Glutamatergic neuron (in vitro differentiated cells): ENCODE measurements around the gene MYOCOS. TPM values are rescaled to one million over a fixed set of nuclear protein-coding genes. Genes with fewer than 3 reads are reported as not detected.

Experiments
- DNase-seq: peaks from one replicate; pipeline ENCODE4 v3.0.0; 2022
- H3K27ac Mint-ChIP-seq: one replicate; pipeline ENCODE4 v1.8.0; 2020; ENCODE audit warnings: mild to moderate bottlenecking, mixed read lengths, inconsistent platforms; ENCODE audit not compliant: unreplicated experiment
- H3K27me3 Mint-ChIP-seq: one replicate; pipeline ENCODE4 v1.8.0; 2020; ENCODE audit warnings: mild to moderate bottlenecking, moderate library complexity, mixed read lengths, inconsistent platforms; ENCODE audit not compliant: unreplicated experiment
- H3K36me3 Mint-ChIP-seq: one replicate; pipeline ENCODE4 v1.8.0; 2020; ENCODE audit warnings: mild to moderate bottlenecking, mixed read lengths, inconsistent platforms; ENCODE audit not compliant: unreplicated experiment
- H3K4me1 Mint-ChIP-seq: one replicate; pipeline ENCODE4 v1.8.0; 2020; ENCODE audit warnings: mild to moderate bottlenecking, low read depth, mixed read lengths, inconsistent platforms; ENCODE audit not compliant: unreplicated experiment
- H3K4me3 Mint-ChIP-seq: one replicate; pipeline ENCODE4 v1.8.0; 2020; ENCODE audit warnings: mild to moderate bottlenecking, mixed read lengths, inconsistent platforms; ENCODE audit not compliant: unreplicated experiment
- H3K9me3 Mint-ChIP-seq: one replicate; pipeline ENCODE4 v1.8.0; 2020; ENCODE audit warnings: mild to moderate bottlenecking, moderate library complexity, mixed read lengths, inconsistent platforms; ENCODE audit not compliant: unreplicated experiment
- total RNA-seq: library from RNA; stranded (reverse); fragmentation: NEBNext Ultra II Directional; extraction: Animal tissue kit (Norgen Biotek cat#: 25700); gene quantifications from one replicate; pipeline ENCODE4 v1.2.1, GENCODE V29; 2021; ENCODE audit not compliant: unreplicated experiment
- TF ChIP-seq, protein P1 (sequence below): fragments of 200-600 bp; sonication (generic); IDR thresholded peaks from one replicate; pipeline ENCODE4 v1.5.0; 2021; ENCODE audit not compliant: partially characterized antibody, unreplicated experiment

MYOCOS gene
- total RNA-seq, 1 donor from 2014 or later = not detected

DNA sequence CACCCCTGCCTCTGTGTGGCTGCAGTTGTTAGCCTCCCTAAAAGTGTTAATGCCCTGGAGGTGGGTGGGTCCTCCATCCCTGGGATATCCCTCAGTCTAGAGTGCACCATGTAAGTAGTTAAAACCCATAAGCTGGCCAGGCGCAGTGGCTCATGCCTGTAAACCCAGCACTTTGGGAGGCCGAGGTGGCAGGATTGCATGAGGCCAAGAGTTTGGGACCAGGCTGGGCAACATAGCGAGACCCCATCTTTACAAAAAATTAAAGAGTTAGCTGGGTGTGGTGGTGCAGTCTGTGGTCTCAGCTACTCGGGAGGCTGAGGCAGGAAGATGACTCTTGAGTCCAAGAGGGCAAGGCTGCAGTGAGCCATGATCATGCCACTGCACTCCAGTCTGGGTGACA lies 20.2 kb downstream of the MYOCOS start:
- H3K36me3 Mint-ChIP-seq = no peaks in the 10 kb centered on the region
- no peak for DNase-seq
- TF ChIP-seq, protein P1, sequence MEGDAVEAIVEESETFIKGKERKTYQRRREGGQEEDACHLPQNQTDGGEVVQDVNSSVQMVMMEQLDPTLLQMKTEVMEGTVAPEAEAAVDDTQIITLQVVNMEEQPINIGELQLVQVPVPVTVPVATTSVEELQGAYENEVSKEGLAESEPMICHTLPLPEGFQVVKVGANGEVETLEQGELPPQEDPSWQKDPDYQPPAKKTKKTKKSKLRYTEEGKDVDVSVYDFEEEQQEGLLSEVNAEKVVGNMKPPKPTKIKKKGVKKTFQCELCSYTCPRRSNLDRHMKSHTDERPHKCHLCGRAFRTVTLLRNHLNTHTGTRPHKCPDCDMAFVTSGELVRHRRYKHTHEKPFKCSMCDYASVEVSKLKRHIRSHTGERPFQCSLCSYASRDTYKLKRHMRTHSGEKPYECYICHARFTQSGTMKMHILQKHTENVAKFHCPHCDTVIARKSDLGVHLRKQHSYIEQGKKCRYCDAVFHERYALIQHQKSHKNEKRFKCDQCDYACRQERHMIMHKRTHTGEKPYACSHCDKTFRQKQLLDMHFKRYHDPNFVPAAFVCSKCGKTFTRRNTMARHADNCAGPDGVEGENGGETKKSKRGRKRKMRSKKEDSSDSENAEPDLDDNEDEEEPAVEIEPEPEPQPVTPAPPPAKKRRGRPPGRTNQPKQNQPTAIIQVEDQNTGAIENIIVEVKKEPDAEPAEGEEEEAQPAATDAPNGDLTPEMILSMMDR = no peak
- H3K9me3 Mint-ChIP-seq = peaks cover 2% of the 10 kb centered on the region
- H3K27me3 Mint-ChIP-seq = peaks cover 1% of the 10 kb centered on the region
- H3K27ac Mint-ChIP-seq = no peak overlapping the region
- H3K4me1 Mint-ChIP-seq = peaks cover 12% of the 10 kb centered on the region
- H3K4me3 Mint-ChIP-seq = no peak overlapping the region

DNA sequence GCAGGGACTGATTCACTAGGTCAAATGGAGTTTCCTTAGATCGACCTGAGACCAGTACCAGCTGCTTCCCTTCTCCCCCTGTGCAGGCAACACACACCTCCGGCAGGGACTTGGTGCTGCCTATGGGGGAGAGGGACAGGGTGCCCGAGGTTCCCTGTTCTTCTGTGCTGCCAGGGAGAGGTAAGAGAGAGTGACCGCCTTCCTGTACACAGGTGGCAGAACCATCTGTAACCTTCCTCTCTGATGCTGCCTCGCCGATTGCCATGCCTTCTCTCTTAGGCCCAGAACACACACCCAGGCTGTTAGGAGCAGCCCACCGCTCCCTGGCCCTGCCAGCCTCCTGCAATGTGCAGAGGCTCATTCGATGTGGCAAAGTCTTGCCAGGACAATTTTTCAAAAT lies 21.1 kb downstream of the MYOCOS start:
- DNase-seq = no peak
- H3K36me3 Mint-ChIP-seq = no peaks in the 10 kb centered on the region
- H3K9me3 Mint-ChIP-seq = peaks cover 2% of the 10 kb centered on the region
- TF ChIP-seq, protein P1 = no peak
- peaks cover 12% of the 10 kb centered on the region for H3K4me1 Mint-ChIP-seq
- no peak overlapping the region for H3K4me3 Mint-ChIP-seq
- peaks cover 1% of the 10 kb centered on the region for H3K27me3 Mint-ChIP-seq
- no peak overlapping the region for H3K27ac Mint-ChIP-seq

- Mint-ChIP-seq H3K27ac (peak overlapping the region; percentile 73), H3K27me3 (peaks cover 4% of the 10 kb centered on the region), H3K36me3 (no peaks in the 10 kb centered on the region), H3K4me1 (peaks cover 12% of the 10 kb centered on the region), H3K4me3 (no peak overlapping the region), H3K9me3 (peaks cover 2% of the 10 kb centered on the region)
- TF ChIP-seq, protein P1 = peak; percentile 73
- peak; percentile 81 for DNase-seq
Measured at GRCh38 chr1:171644805-171645483, 22.9 kb downstream of the MYOCOS start.

- Mint-ChIP-seq H3K27me3 (peaks cover 2% of the 10 kb centered on the region), H3K9me3 (peaks cover 2% of the 10 kb centered on the region), H3K36me3 (no peaks in the 10 kb centered on the region), H3K27ac (peak overlapping the region; percentile 73), H3K4me1 (peaks cover 12% of the 10 kb centered on the region), H3K4me3 (no peak overlapping the region)
- DNase-seq = no peak
- TF ChIP-seq, protein P1 = no peak
Measured at GRCh38 chr1:171645553-171646248, 23.7 kb downstream of the MYOCOS start.

GRCh38 chr1:171646249-171646560 lies 24.2 kb downstream of the MYOCOS start:
- no peak for DNase-seq
- TF ChIP-seq, protein P1 = no peak
- peaks cover 12% of the 10 kb centered on the region for H3K4me1 Mint-ChIP-seq
- H3K36me3 Mint-ChIP-seq = no peaks in the 10 kb centered on the region
- H3K27me3 Mint-ChIP-seq = peaks cover 2% of the 10 kb centered on the region
- H3K4me3 Mint-ChIP-seq = no peak overlapping the region
- H3K27ac Mint-ChIP-seq = peak overlapping the region; percentile 73
- H3K9me3 Mint-ChIP-seq = peaks cover 2% of the 10 kb centered on the region
